Measurements from ENCODE around the gene LAMA2. TPM values are rescaled to one million over a fixed set of nuclear protein-coding genes. Genes with fewer than 3 reads are reported as not detected.

The LAMA2 gene
- total RNA-seq, 1 donor from 2014 or later = 0.27 TPM

- ATAC-seq (ENCODE audit: low read depth) = no peak
- H3K4me1 Mint-ChIP-seq = no peaks in the 10 kb centered on the region
Measured at GRCh38 chr6:128993166-128993565, 110.2 kb downstream of the LAMA2 start.

GRCh38 chr6:128997880-128998279, 114.9 kb downstream of the LAMA2 start:
- Mint-ChIP-seq H3K27ac (no peak overlapping the region), H3K4me3 (no peak overlapping the region), H3K27me3 (no peaks in the 10 kb centered on the region), H3K9me3 (peaks cover 7% of the 10 kb centered on the region), H3K4me1 (no peaks in the 10 kb centered on the region), H3K36me3 (ENCODE audit: low read depth) (no peaks in the 10 kb centered on the region)
- TF ChIP-seq CTCF (IDR thresholded peaks at IDR 0.05) = no peak
- POLR2A ChIA-PET = no interaction called here
- intact Hi-C loops (cut with micrococcal nuclease) = no loop called here
- CTCF ChIA-PET = no interaction called here
- ATAC-seq (ENCODE audit: low read depth) (no peak), DNase-seq (no peak)

More at GRCh38 chr6:128993166-128993565, 110.2 kb downstream of the LAMA2 start:
- Mint-ChIP-seq H3K4me3 (no peak overlapping the region), H3K27ac (no peak overlapping the region), H3K9me3 (peaks cover 7% of the 10 kb centered on the region), H3K36me3 (ENCODE audit: low read depth) (no peaks in the 10 kb centered on the region), H3K27me3 (no peaks in the 10 kb centered on the region)
- ChIA-PET CTCF (no interaction called here), POLR2A (no interaction called here)
- intact Hi-C loops (cut with micrococcal nuclease) = no loop called here
- no peak for DNase-seq
- no peak for TF ChIP-seq CTCF (IDR thresholded peaks at IDR 0.05)

DNA sequence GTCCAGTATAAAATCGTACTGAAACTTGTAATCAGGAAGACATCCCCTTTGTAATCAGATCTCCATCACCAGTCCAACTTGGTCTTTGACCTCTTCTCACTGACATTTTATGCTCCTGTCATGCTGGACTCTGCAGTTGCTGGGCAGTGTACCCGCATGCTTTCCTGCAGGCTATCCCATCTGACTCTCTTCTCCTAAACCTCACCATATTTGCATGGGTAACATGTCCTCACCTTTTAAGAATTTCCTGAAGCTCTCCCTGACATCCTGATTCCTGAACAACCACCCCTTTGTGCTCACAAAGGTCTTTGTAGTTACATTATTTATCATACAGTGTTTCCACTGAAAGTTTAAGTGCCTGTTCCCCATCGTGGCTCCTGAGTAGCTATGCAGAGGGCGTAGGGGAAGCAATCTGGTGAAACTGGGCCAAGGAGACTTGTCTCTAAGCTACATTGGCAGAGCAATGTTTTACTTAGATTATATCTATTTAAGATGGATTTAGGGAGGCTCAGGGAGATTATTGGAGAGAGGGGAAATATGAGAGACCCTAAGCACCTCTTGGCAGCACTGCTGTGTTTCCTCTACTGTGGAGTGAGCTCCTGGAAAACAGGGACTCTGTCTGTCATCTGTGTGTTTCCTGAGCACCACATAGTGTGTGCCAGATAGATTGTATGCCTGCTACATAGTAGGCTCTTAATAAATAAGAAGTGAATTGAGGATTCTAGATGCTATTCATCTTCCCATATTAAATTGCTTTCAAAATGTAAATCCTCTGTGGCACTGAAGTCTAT, 124.0 kb downstream of the LAMA2 start:
- intact Hi-C loops (cut with micrococcal nuclease) = no loop called here
- DNase-seq (no peak), ATAC-seq (ENCODE audit: low read depth) (no peak)
- H3K27ac Mint-ChIP-seq = no peak overlapping the region
- ChIA-PET CTCF (no interaction called here), POLR2A (no interaction called here)
- no peaks in the 10 kb centered on the region for H3K27me3 Mint-ChIP-seq
- no peaks in the 10 kb centered on the region for H3K9me3 Mint-ChIP-seq
- no peak for TF ChIP-seq CTCF (IDR thresholded peaks at IDR 0.05)
- H3K4me1 Mint-ChIP-seq = no peaks in the 10 kb centered on the region
- no peak overlapping the region for H3K4me3 Mint-ChIP-seq
- H3K36me3 Mint-ChIP-seq (ENCODE audit: low read depth) = no peaks in the 10 kb centered on the region

GRCh38 chr6:129007701-129008373, 124.9 kb downstream of the LAMA2 start:
- ChIA-PET CTCF (no interaction called here), POLR2A (no interaction called here)
- Mint-ChIP-seq H3K4me1 (no peaks in the 10 kb centered on the region), H3K36me3 (ENCODE audit: low read depth) (no peaks in the 10 kb centered on the region), H3K27me3 (no peaks in the 10 kb centered on the region), H3K9me3 (no peaks in the 10 kb centered on the region), H3K27ac (no peak overlapping the region), H3K4me3 (no peak overlapping the region)
- intact Hi-C loops (cut with micrococcal nuclease) = no loop called here
- no peak for TF ChIP-seq CTCF (IDR thresholded peaks at IDR 0.05)
- DNase-seq (no peak), ATAC-seq (ENCODE audit: low read depth) (no peak)

DNA sequence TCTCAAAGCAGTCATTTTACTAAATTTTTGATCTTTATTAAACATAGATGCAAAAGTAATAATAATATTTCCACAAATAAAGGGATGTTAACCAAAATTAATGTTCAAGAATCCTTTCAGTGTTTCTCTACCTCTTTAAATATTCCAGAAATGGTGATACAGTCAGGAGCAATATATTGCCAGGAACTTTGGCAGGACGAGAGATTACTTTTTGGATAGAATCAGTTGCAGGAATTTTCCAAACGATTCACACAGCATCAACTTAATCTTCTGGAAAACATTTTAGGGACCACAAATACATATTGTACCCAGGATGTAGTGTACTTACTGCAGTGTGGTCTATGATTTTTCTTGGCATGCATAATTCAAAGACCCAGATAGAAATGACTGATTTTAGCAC, 125.7 kb downstream of the LAMA2 start:
- no peak for DNase-seq
- POLR2A ChIA-PET = no interaction called here
- CTCF ChIA-PET = no interaction called here

More for the DNA sequence above, 125.7 kb downstream of the LAMA2 start:
- Mint-ChIP-seq H3K36me3 (ENCODE audit: low read depth) (no peaks in the 10 kb centered on the region), H3K4me1 (no peaks in the 10 kb centered on the region), H3K27me3 (no peaks in the 10 kb centered on the region), H3K4me3 (no peak overlapping the region), H3K9me3 (no peaks in the 10 kb centered on the region), H3K27ac (no peak overlapping the region)
- no peak for ATAC-seq (ENCODE audit: low read depth)
- TF ChIP-seq CTCF (IDR thresholded peaks at IDR 0.05) = no peak
- intact Hi-C loops (cut with micrococcal nuclease) = no loop called here
